Lung (tissue), 12 donors: Measurements from ENCODE around the gene CLIC1. TPM values are rescaled to one million over a fixed set of nuclear protein-coding genes. Genes with fewer than 3 reads are reported as not detected.

Experiments
- ATAC-seq: fragments of 200-7000 bp; cut with Tn5 transposase; one replicate; pipeline ENCODE4 v1.9.1; 2020; ENCODE audit warnings: moderate number of reproducible peaks; ENCODE audit not compliant: insufficient read depth, low FRiP score
- DNase-seq, 3 donors: peaks; one replicate each; pipeline ENCODE4 v3.0.0-alpha.2; 2013 to 2017
- H3K27ac ChIP-seq, 2 donors: one replicate each; pipeline ENCODE4 v1.5.1; 2013; ENCODE audit warnings: mild to moderate bottlenecking in 2 of 2, moderate library complexity in 2 of 2, control low read depth in 1 of 2, inconsistent platforms in 1 of 2, low read depth in 1 of 2, low read length in 1 of 2
- H3K27me3 ChIP-seq, 3 donors: one replicate each; pipeline ENCODE4 v1.5.1; 2013; ENCODE audit warnings: low read length in 2 of 3; ENCODE audit not compliant: control insufficient read depth in 3 of 3, insufficient read depth in 3 of 3
- H3K36me3 ChIP-seq, 4 donors: one replicate each; pipeline ENCODE4 v1.5.1; 2013; ENCODE audit warnings: low read length in 4 of 4, mild to moderate bottlenecking in 1 of 4, moderate library complexity in 1 of 4; ENCODE audit not compliant: control insufficient read depth in 4 of 4, insufficient read depth in 4 of 4
- H3K4me1 ChIP-seq, 5 donors: one replicate each; pipeline ENCODE4 v1.5.1; 2013; ENCODE audit warnings: low read length in 5 of 5, mild to moderate bottlenecking in 2 of 5, moderate library complexity in 1 of 5; ENCODE audit not compliant: control insufficient read depth in 5 of 5, insufficient read depth in 5 of 5
- H3K4me3 ChIP-seq: one replicate; pipeline ENCODE4 v1.5.1; 2013; ENCODE audit warnings: mild to moderate bottlenecking, control low read depth, moderate library complexity
- H3K9ac ChIP-seq, 2 donors: one replicate each; pipeline ENCODE4 v1.5.1; 2013; ENCODE audit warnings: low read length in 2 of 2, control low read depth in 1 of 2; ENCODE audit not compliant: insufficient read depth in 1 of 2
- H3K9me3 ChIP-seq, 4 donors: one replicate each; pipeline ENCODE4 v1.5.1; 2013; ENCODE audit warnings: low read length in 3 of 4, mild to moderate bottlenecking in 1 of 4, moderate library complexity in 1 of 4; ENCODE audit not compliant: control insufficient read depth in 4 of 4, insufficient read depth in 3 of 4
- WGBS, 2 donors: extraction: QIAGEN DNeasy Blood & Tissue Kit; methylation state at CpG; one replicate each; pipeline ENCODE4 v1.1.7; 2013; 5-methylcytosine and 5-hydroxymethylcytosine counted together
- polyA plus RNA-seq, 2 donors: library from polyadenylated mRNA; stranded (reverse); fragments of 200-250 nt; gene quantifications; one replicate each; pipeline ENCODE4 v1.2.1, GENCODE V29; 2013
- total RNA-seq, 2 donors: library from RNA; depleted of rRNA in 1 of 2; stranded (reverse); fragments of >200 nt in 1 of 2; gene quantifications; one replicate each; pipeline ENCODE4 v1.2.1, GENCODE V29; 2014 to 2021
- TF ChIP-seq, protein P1 (sequence below): IDR thresholded peaks from 2 replicates; pipeline ENCODE4 v1.5.1; 2012; ENCODE audit warnings: mild to moderate bottlenecking; ENCODE audit errors: control extremely low read depth, extremely low read depth
- donor health status: control.
- donor health status: control.
- donor health status: Bipolar disorder and iron deficiency.
- donor health status: healthy.
- donor health status: DM: yes; HTN: yes; CAD: no.

CLIC1 gene
- total and polyA plus RNA-seq, 4 donors: 231 to 763 (median 378) TPM

- WGBS, 2 donors: 96 to 100% methylated on average over 3 of the region's 3 CpGs
- peaks cover 0 to 8% (median 0%) of the 10 kb centered on the region in 5 donors for H3K4me1 ChIP-seq
- no peak overlapping the region for H3K9ac ChIP-seq
- TF ChIP-seq, protein P1, sequence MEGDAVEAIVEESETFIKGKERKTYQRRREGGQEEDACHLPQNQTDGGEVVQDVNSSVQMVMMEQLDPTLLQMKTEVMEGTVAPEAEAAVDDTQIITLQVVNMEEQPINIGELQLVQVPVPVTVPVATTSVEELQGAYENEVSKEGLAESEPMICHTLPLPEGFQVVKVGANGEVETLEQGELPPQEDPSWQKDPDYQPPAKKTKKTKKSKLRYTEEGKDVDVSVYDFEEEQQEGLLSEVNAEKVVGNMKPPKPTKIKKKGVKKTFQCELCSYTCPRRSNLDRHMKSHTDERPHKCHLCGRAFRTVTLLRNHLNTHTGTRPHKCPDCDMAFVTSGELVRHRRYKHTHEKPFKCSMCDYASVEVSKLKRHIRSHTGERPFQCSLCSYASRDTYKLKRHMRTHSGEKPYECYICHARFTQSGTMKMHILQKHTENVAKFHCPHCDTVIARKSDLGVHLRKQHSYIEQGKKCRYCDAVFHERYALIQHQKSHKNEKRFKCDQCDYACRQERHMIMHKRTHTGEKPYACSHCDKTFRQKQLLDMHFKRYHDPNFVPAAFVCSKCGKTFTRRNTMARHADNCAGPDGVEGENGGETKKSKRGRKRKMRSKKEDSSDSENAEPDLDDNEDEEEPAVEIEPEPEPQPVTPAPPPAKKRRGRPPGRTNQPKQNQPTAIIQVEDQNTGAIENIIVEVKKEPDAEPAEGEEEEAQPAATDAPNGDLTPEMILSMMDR: no peak
- no peak for ATAC-seq
- H3K36me3 ChIP-seq: no peaks in the 10 kb centered on the region
- H3K9me3 ChIP-seq: no peaks in the 10 kb centered on the region
- no peak overlapping the region for H3K27ac ChIP-seq
- H3K27me3 ChIP-seq: no peaks in the 10 kb centered on the region
- no peak overlapping the region for H3K4me3 ChIP-seq
- no peak for DNase-seq
Measured at GRCh38 chr6:31708224-31708623, 28.1 kb downstream of the CLIC1 start.

DNA sequence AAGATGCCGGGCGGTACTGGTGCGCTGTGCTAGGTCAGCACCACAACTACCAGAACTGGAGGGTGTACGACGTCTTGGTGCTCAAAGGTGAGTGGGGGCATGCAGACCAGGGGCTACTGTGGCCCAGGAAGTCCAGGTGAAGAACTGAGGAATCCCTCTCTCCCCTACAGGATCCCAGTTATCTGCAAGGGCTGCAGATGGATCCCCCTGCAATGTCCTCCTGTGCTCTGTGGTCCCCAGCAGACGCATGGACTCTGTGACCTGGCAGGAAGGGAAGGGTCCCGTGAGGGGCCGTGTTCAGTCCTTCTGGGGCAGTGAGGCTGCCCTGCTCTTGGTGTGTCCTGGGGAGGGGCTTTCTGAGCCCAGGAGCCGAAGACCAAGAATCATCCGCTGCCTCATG is 28.6 kb downstream of the CLIC1 start:
- 85 to 88% methylated on average over 10 of the region's 10 CpGs for WGBS, 2 donors
- no peaks in the 10 kb centered on the region for H3K9me3 ChIP-seq
- no peaks in the 10 kb centered on the region for H3K36me3 ChIP-seq
- peaks cover 0 to 8% (median 0%) of the 10 kb centered on the region in 5 donors for H3K4me1 ChIP-seq
- no peak for DNase-seq
- no peak overlapping the region for H3K9ac ChIP-seq
- TF ChIP-seq, protein P1: no peak
- H3K27ac ChIP-seq: no peak overlapping the region
- no peak for ATAC-seq
- no peak overlapping the region for H3K4me3 ChIP-seq
- no peaks in the 10 kb centered on the region for H3K27me3 ChIP-seq

GRCh38 chr6:31706599-31706998 is 29.7 kb downstream of the CLIC1 start, which contains the start of gene LY6G6F:
Gene LY6G6F (plus strand): TSS chr6:31706866. CDS start chr6:31706907, 41 bp downstream.
- Histone ChIP-seq H3K27me3 (no peaks in the 10 kb centered on the region), H3K27ac (no peak within 1 kb of the TSS), H3K36me3 (no peaks in the 10 kb centered on the region), H3K9me3 (no peaks in the 10 kb centered on the region), H3K4me1 (peaks cover 5 to 12% (median 6%) of the 10 kb centered on the region in 5 donors), H3K9ac (no peak within 1 kb of the TSS), H3K4me3 (no peak within 1 kb of the TSS)
- no peak for ATAC-seq
- TF ChIP-seq, protein P1: no peak
- WGBS, 2 donors: 62 to 79% methylated on average over 3 of the region's 3 CpGs
- no peak for DNase-seq

DNA sequence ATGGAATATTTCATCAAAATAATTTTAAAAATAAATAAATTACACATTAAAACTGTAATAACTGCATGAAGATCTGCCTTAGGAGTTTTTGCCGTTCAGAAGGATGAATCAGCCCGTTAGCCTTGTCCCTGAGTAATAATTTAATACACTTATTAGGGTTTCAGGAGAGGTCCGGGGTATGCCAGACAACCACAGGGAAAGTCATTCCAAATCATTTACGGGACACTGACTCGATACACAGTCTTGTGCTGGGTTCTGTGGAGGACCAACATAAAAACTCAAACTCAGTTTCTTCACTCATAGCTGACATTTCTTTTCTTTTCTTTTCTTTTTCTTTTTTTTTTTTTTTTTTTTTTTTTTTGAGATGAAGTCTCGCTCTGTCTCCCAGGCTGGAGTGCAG is 30.4 kb downstream of the CLIC1 start:
- H3K4me3 ChIP-seq: no peak overlapping the region
- no peak overlapping the region for H3K9ac ChIP-seq
- H3K9me3 ChIP-seq: no peaks in the 10 kb centered on the region
- TF ChIP-seq, protein P1: no peak
- ATAC-seq (no peak), DNase-seq (no peak)
- H3K4me1 ChIP-seq: peaks cover 6 to 13% (median 9%) of the 10 kb centered on the region in 5 donors
- H3K27me3 ChIP-seq: no peaks in the 10 kb centered on the region
- H3K27ac ChIP-seq: no peak overlapping the region
- WGBS, 2 donors: 94 to 96% methylated on average over 6 of the region's 6 CpGs
- H3K36me3 ChIP-seq: peaks cover 0 to under 1% (median under 1%) of the 10 kb centered on the region in 4 donors
